OCI-LY7 (cell line): ENCODE data around the gene SP7. TPM values are rescaled to one million over a fixed set of nuclear protein-coding genes. Genes with fewer than 3 reads are reported as not detected.

ENCODE experiments used
- Bru-seq: library from RNA; stranded (reverse); fragments of 400-500 nt; gene quantifications from one replicate; lab custom pipeline; 2021; lab: Mats Ljungman, UMichigan
- BruChase-seq, 2 experiments: library from RNA; stranded (reverse); fragments of 400-500 nt; gene quantifications; one replicate each; lab custom pipeline; 2021; lab: Mats Ljungman, UMichigan
- BruUV-seq: library from RNA; stranded (reverse); fragments of 400-500 nt; replicated peaks from 2 replicates; lab custom pipeline; 2021; lab: Mats Ljungman, UMichigan
- CTCF ChIA-PET: fragments of 300-600 bp; sonication (Branson Sonifier 250); formaldehyde crosslinking; loops from one replicate; lab custom pipeline; 2022; ENCODE audit warnings: antibody characterized with exemption; ENCODE audit not compliant: unreplicated experiment; lab: Charles Lee
- POLR2A ChIA-PET: fragments of 300-600 bp; sonication (Branson Sonifier 250); formaldehyde crosslinking; loops from one replicate; lab custom pipeline; 2022; ENCODE audit warnings: antibody characterized with exemption; lab: Charles Lee
- DNase-seq: peaks from one replicate; pipeline ENCODE4 v3.0.0-alpha.2; 2015; ENCODE audit warnings: low spot score
- H2AFZ ChIP-seq: fragments of 200-600 bp; sonication (generic), shearing (Covaris generic); 2 replicates; pipeline ENCODE4 v1.6.1; 2014; ENCODE audit warnings: mild to moderate bottlenecking, antibody characterized with exemption, low read length, moderate library complexity
- H3K27ac ChIP-seq: fragments of 200-600 bp; sonication (generic); 2 replicates; pipeline ENCODE4 v1.5.1; 2014; ENCODE audit warnings: mixed run types, low read depth, mild to moderate bottlenecking, moderate library complexity, low read length, inconsistent platforms; ENCODE audit not compliant: poor library complexity, severe bottlenecking
- H3K36me3 ChIP-seq: fragments of 200-600 bp; sonication (generic); 2 replicates; pipeline ENCODE4 v1.6.1; 2014; ENCODE audit warnings: mild to moderate bottlenecking, antibody characterized with exemption, low read length, moderate library complexity, mixed read lengths; ENCODE audit not compliant: insufficient read depth
- H3K4me1 ChIP-seq: fragments of 200-600 bp; sonication (generic); 2 replicates; pipeline ENCODE4 v1.5.1; 2014; ENCODE audit warnings: mild to moderate bottlenecking, low read length; ENCODE audit not compliant: insufficient read depth, poor library complexity, severe bottlenecking
- H3K4me2 ChIP-seq: fragments of 200-600 bp; sonication (generic); 2 replicates; pipeline ENCODE4 v1.6.1; 2014; ENCODE audit warnings: mild to moderate bottlenecking, low read length
- H3K4me3 ChIP-seq: fragments of 200-600 bp; sonication (generic); 2 replicates; pipeline ENCODE4 v1.5.1; 2014; ENCODE audit warnings: mild to moderate bottlenecking, low read depth, low read length; ENCODE audit not compliant: poor library complexity, severe bottlenecking
- H3K79me2 ChIP-seq: fragments of 200-600 bp; sonication (generic); 2 replicates; pipeline ENCODE4 v1.6.1; 2016; ENCODE audit warnings: low read depth, mild to moderate bottlenecking, low read length, moderate library complexity, mixed read lengths; ENCODE audit not compliant: insufficient read depth
- H3K9me2 ChIP-seq: fragments of 200-600 bp; sonication (generic); 2 replicates; pipeline ENCODE4 v1.6.1; 2016; ENCODE audit warnings: mild to moderate bottlenecking, low read length, mixed read lengths; ENCODE audit not compliant: insufficient read depth
- H3K9me3 ChIP-seq: fragments of 200-600 bp; sonication (generic); 2 replicates; pipeline ENCODE4 v1.6.1; 2014; ENCODE audit warnings: mild to moderate bottlenecking, mixed run types, low read length, mixed read lengths
- H4K20me1 ChIP-seq: fragments of 200-600 bp; sonication (generic); 2 replicates; pipeline ENCODE4 v1.6.1; 2014; ENCODE audit warnings: mild to moderate bottlenecking, antibody characterized with exemption, low read length, moderate library complexity, mixed read lengths; ENCODE audit not compliant: insufficient read depth
- EZH2phosphoT487 ChIP-seq: fragments of 200-600 bp; sonication (generic); IDR thresholded peaks from 2 replicates; pipeline ENCODE4 v1.6.1; 2018; ENCODE audit warnings: low read depth, borderline replicate concordance, mild to moderate bottlenecking, mixed run types, antibody characterized with exemption, low read length, moderate library complexity, mixed read lengths
- intact Hi-C: fragments of 100-400 bp; cut with micrococcal nuclease; formaldehyde crosslinking; loops from one replicate; pipeline ENCODE4 v1.10.0; 2022; ENCODE audit not compliant: unreplicated experiment
- long read RNA-seq: library from polyadenylated mRNA; stranded (forward); transcript quantifications from one replicate; pipeline ENCODE4 v2.0.0, GENCODE V29; 2022
- total RNA-seq, 2 experiments: library from RNA; depleted of rRNA in 1 of 2; stranded (reverse); fragments of >200 nt in 1 of 2; shearing (Covaris generic) in 1 of 2; gene quantifications; 2 replicates each; pipeline ENCODE4 v1.2.3, GENCODE V29; 2014 to 2022
- TF ChIP-seq, protein P1 (sequence below): fragments of 200-600 bp; sonication (generic); conservative IDR thresholded peaks from 2 replicates; pipeline ENCODE4 v1.5.1; 2014; ENCODE audit warnings: mild to moderate bottlenecking, antibody characterized with exemption, low read length, moderate library complexity, mixed read lengths

Gene SP7
- 0.16 TPM in 1 of 2 replicates, not detected in the other for total RNA-seq (2014; rRNA removed; shearing (Covaris generic))
- total RNA-seq (2022): 0.27 TPM in 1 of 2 replicates, not detected in the other
- Bru-seq, nascent RNA: not detected
- percentile 13 among the genes with signal in this experiment for BruChase-seq, experiment 1, labeled RNA remaining after a 6-hour chase
- percentile 10 among the genes with signal in this experiment for BruChase-seq, experiment 2, labeled RNA remaining after a 2-hour chase
- long read RNA-seq: 0 reads

DNA sequence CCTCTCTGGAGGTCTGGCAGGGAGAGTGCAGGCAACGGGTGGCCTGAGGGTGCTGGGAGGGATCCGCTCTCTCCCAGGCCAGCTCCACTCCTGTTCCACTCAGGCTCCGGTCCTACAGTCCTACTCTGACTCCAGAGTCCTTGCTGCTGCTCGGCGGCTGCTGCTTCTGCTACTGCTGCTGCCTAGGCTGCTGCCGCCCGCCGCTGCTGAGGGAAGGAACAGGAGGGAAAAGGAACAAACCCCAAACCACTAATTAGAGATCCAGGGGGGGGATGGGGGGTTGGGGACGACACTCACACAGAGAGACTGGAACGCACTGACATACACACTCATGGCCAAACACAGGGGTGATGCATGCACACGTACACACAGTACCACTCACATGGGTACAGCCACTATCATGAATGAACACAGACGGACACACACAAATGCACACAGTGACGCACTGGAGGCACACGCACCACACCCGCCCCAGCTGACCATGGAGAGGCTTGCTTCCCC lies at the start of gene SP7:
TSS of gene SP7 (minus strand) at position 174 of the 501 bp plus-strand sequence. CDS start 708 bp downstream, outside the sequence.
- Histone ChIP-seq H3K4me3 (no peak within 1 kb of the TSS), H3K36me3 (no peaks in the 10 kb centered on the region), H3K79me2 (no peaks in the 10 kb centered on the region), H3K9me3 (no peaks in the 10 kb centered on the region), H3K4me2 (no peak within 1 kb of the TSS), H3K27ac (no peak within 1 kb of the TSS), H3K9me2 (no peaks in the 10 kb centered on the region), H2AFZ (no peak within 1 kb of the TSS), H4K20me1 (no peaks in the 10 kb centered on the region), H3K4me1 (no peaks in the 10 kb centered on the region)
- DNase-seq: no peak
- ChIA-PET POLR2A (interaction anchor here (0.6 kb wide), 1 partner anchor 52 kb away, joined by 3 read pairs; no protein-coding TSS in a partner anchor), CTCF (interaction anchor here (1.0 kb wide), 1 partner anchor 9 kb away, joined by 3 read pairs; no protein-coding TSS in a partner anchor)
- no TSS peak for BruUV-seq
- TF ChIP-seq EZH2phosphoT487: no peak
- TF ChIP-seq, protein P1, sequence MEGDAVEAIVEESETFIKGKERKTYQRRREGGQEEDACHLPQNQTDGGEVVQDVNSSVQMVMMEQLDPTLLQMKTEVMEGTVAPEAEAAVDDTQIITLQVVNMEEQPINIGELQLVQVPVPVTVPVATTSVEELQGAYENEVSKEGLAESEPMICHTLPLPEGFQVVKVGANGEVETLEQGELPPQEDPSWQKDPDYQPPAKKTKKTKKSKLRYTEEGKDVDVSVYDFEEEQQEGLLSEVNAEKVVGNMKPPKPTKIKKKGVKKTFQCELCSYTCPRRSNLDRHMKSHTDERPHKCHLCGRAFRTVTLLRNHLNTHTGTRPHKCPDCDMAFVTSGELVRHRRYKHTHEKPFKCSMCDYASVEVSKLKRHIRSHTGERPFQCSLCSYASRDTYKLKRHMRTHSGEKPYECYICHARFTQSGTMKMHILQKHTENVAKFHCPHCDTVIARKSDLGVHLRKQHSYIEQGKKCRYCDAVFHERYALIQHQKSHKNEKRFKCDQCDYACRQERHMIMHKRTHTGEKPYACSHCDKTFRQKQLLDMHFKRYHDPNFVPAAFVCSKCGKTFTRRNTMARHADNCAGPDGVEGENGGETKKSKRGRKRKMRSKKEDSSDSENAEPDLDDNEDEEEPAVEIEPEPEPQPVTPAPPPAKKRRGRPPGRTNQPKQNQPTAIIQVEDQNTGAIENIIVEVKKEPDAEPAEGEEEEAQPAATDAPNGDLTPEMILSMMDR: no peak
- intact Hi-C loops: no loop called here

DNA sequence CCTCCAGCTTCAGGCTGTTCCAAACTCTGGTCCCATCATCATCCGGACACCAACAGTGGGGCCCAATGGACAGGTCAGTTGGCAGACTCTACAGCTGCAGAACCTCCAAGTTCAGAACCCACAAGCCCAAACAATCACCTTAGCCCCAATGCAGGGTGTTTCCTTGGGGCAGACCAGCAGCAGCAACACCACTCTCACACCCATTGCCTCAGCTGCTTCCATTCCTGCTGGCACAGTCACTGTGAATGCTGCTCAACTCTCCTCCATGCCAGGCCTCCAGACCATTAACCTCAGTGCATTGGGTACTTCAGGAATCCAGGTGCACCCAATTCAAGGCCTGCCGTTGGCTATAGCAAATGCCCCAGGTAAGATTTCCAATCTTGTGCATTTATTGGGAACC lies 47.1 kb upstream of the SP7 start:
- no peak for DNase-seq

More for the DNA sequence above, 47.1 kb upstream of the SP7 start:
- no peak overlapping the region for H3K27ac ChIP-seq
- peaks cover 63% of the 10 kb centered on the region for H3K36me3 ChIP-seq
- ChIA-PET CTCF (interaction anchor here (1.1 kb wide), 1 partner anchor 31 kb away, joined by 5 read pairs; no protein-coding TSS in a partner anchor), POLR2A (interaction anchor here (0.8 to 2.0 kb wide), 2 partner anchors 17 to 60 kb away, joined by 4 to 7 read pairs; no protein-coding TSS in a partner anchor)
- peak overlapping the region; percentile 36 for H3K4me3 ChIP-seq
- intact Hi-C loops: loop anchor here (5.0 kb wide), 1 partner anchor 244 kb away; the partner anchor contains the start of gene ATF7
- H4K20me1 ChIP-seq: peaks cover 16% of the 10 kb centered on the region; the same call in 1 of the 2 replicates
- no peaks in the 10 kb centered on the region for H3K9me3 ChIP-seq
- H3K4me2 ChIP-seq: peak overlapping the region; percentile 81
- H3K9me2 ChIP-seq: no peaks in the 10 kb centered on the region
- no TSS peak for BruUV-seq
- TF ChIP-seq, protein P1: no peak
- TF ChIP-seq EZH2phosphoT487: no peak
- H3K79me2 ChIP-seq: peaks cover 73% of the 10 kb centered on the region
- H3K4me1 ChIP-seq: peaks cover 67% of the 10 kb centered on the region
- no peak overlapping the region for H2AFZ ChIP-seq
